Upper lobe of right lung (tissue), 1 donor: ENCODE measurements around the gene ENTHD1. TPM values are rescaled to one million over a fixed set of nuclear protein-coding genes. Genes with fewer than 3 reads are reported as not detected.

Source experiments
- ATAC-seq: fragments of 200-7000 bp; cut with Tn5 transposase; one replicate; pipeline ENCODE4 v1.9.1; 2020; ENCODE audit warnings: mild to moderate bottlenecking, moderate library complexity
- DNase-seq: peaks from one replicate; pipeline ENCODE4 v3.0.0-alpha.2; 2020
- H3K27ac ChIP-seq: fragments of 200-600 bp; one replicate; pipeline ENCODE4 v1.8.0; 2022
- H3K27me3 ChIP-seq: fragments of 200-600 bp; one replicate; pipeline ENCODE4 v1.8.0; 2022; ENCODE audit warnings: mild to moderate bottlenecking
- H3K36me3 ChIP-seq: fragments of 200-600 bp; one replicate; pipeline ENCODE4 v1.8.0; 2022
- H3K4me1 ChIP-seq: fragments of 200-600 bp; one replicate; pipeline ENCODE4 v1.8.0; 2022
- H3K4me3 ChIP-seq: fragments of 200-600 bp; one replicate; pipeline ENCODE4 v1.8.0; 2022; ENCODE audit warnings: mild to moderate bottlenecking
- H3K9me3 ChIP-seq: fragments of 200-600 bp; one replicate; pipeline ENCODE4 v1.8.0; 2022
- intact Hi-C: fragments of 100-400 bp; cut with DNase I; formaldehyde crosslinking; loops from one replicate; pipeline ENCODE4 v1.11.0; 2022
- total RNA-seq: library from RNA; stranded (reverse); fragmentation: NEBNext Ultra II Directional; extraction: Animal tissue kit (Norgen Biotek cat#: 25700); gene quantifications from one replicate; pipeline ENCODE4 v1.2.1, GENCODE V29; 2021
- TF ChIP-seq, protein P1 (sequence below): fragments of 200-600 bp; IDR thresholded peaks from one replicate; pipeline ENCODE4 v1.8.0; 2022; ENCODE audit warnings: antibody characterized with exemption
- donor health status: DM: no; HTN: yes; CAD: no; lungs with severe emphysema.

ENTHD1 gene
- total RNA-seq, 1 donor from 2014 or later = not detected

DNA sequence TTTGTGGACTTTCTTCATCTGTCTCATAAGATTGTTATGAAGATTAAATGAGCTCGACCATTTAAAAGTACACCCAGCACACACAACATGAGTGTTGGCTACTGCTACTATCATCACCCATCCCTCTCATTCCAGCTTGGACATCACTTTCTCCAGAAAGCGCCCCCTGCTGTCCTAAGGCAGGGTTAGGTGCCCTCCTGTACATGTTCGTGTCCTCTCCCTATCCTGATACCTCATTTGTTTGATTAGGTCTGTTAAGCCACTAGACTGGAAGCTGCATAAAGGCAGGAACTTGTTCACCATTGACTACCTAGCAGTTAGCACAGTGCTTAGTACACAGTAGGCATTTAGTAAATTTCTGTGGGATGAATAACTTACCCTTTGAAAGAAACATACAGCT is 85.5 kb downstream of the ENTHD1 start:
- Histone ChIP-seq H3K27me3 (peaks cover 40% of the 10 kb centered on the region), H3K36me3 (no peaks in the 10 kb centered on the region), H3K4me1 (no peaks in the 10 kb centered on the region), H3K9me3 (no peaks in the 10 kb centered on the region), H3K27ac (no peak overlapping the region), H3K4me3 (no peak overlapping the region)
- no peak for DNase-seq
- ATAC-seq = peak; percentile 53
- TF ChIP-seq, protein P1, sequence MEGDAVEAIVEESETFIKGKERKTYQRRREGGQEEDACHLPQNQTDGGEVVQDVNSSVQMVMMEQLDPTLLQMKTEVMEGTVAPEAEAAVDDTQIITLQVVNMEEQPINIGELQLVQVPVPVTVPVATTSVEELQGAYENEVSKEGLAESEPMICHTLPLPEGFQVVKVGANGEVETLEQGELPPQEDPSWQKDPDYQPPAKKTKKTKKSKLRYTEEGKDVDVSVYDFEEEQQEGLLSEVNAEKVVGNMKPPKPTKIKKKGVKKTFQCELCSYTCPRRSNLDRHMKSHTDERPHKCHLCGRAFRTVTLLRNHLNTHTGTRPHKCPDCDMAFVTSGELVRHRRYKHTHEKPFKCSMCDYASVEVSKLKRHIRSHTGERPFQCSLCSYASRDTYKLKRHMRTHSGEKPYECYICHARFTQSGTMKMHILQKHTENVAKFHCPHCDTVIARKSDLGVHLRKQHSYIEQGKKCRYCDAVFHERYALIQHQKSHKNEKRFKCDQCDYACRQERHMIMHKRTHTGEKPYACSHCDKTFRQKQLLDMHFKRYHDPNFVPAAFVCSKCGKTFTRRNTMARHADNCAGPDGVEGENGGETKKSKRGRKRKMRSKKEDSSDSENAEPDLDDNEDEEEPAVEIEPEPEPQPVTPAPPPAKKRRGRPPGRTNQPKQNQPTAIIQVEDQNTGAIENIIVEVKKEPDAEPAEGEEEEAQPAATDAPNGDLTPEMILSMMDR = peak; percentile 35
- intact Hi-C loops = no loop called here

DNA sequence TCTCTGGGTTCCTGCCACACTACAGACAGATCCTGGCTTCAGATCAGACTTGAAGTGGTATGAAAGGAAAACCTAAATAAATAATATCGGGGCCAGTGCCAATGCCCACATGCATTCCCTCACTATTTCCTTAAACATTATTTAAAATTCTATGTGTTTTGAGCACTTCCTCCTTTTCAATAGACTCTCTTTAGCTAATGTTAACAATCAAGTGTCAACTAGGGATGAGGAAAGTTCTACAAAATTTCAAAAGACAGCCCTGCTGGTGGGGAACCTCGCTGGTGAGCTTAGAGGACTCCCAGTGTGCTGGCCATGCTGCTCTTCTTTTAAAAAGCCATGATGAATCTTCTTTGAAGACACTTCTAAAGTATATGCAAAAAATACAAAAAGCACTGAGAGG is 87.5 kb downstream of the ENTHD1 start:
- Histone ChIP-seq H3K4me1 (no peaks in the 10 kb centered on the region), H3K27me3 (peaks cover 29% of the 10 kb centered on the region), H3K9me3 (no peaks in the 10 kb centered on the region), H3K27ac (no peak overlapping the region), H3K4me3 (no peak overlapping the region), H3K36me3 (no peaks in the 10 kb centered on the region)
- TF ChIP-seq, protein P1 = no peak
- intact Hi-C loops = no loop called here
- ATAC-seq (no peak), DNase-seq (no peak)

DNA sequence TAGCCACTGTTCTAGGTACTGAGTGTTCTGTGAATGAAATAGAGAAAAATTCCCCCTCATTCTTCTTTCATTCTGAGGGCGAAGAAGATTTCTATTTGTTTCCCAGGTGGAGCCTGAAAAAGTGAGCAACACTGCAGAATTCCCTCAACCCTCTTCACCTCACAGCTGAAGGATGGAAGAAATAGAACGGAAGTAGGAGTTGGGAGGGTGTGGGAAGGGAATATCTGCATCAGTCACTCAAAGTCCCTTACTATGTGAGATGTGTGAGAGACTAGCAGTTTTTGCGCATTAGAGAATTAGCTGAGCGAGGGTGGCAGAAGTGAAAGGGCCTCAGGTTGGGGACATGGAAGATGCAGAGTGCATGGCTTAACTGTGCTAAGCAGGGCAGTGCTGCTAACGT is 88.4 kb downstream of the ENTHD1 start:
- Histone ChIP-seq H3K4me1 (no peaks in the 10 kb centered on the region), H3K4me3 (no peak overlapping the region), H3K36me3 (no peaks in the 10 kb centered on the region), H3K27me3 (peaks cover 22% of the 10 kb centered on the region), H3K9me3 (no peaks in the 10 kb centered on the region), H3K27ac (no peak overlapping the region)
- DNase-seq (no peak), ATAC-seq (no peak)
- intact Hi-C loops = no loop called here
- TF ChIP-seq, protein P1 = no peak

DNA sequence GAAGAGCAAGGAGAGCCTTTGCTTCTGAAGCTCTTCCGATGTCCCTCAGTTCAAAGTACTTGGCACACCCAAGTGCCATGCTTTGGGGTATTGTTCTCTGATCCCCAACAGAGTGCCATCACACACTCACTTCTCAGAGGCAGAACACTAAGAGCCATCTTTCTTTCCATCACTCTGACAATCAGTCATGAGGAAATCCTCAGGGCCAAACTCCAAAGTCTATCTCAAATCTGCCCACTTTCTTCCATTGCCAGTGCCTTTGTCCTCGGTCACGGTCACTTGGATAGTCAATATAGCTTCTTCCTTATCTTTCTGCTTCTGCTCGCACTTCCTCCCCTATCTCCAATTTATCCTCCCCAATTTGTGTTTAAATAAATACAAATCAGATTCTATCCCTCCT is 90.9 kb downstream of the ENTHD1 start:
- Histone ChIP-seq H3K4me3 (no peak overlapping the region), H3K36me3 (no peaks in the 10 kb centered on the region), H3K27ac (no peak overlapping the region), H3K4me1 (no peaks in the 10 kb centered on the region), H3K27me3 (peaks cover 17% of the 10 kb centered on the region), H3K9me3 (peaks cover 5% of the 10 kb centered on the region)
- TF ChIP-seq, protein P1 = no peak
- ATAC-seq = no peak
- intact Hi-C loops = no loop called here
- DNase-seq = no peak

GRCh38 chr22:39800790-39801520 is 92.6 kb downstream of the ENTHD1 start:
- ATAC-seq (no peak), DNase-seq (no peak)
- H3K4me1 ChIP-seq = no peaks in the 10 kb centered on the region
- peaks cover 10% of the 10 kb centered on the region for H3K27me3 ChIP-seq
- H3K36me3 ChIP-seq = no peaks in the 10 kb centered on the region
- peaks cover 13% of the 10 kb centered on the region for H3K9me3 ChIP-seq
- TF ChIP-seq, protein P1 = no peak
- H3K27ac ChIP-seq = no peak overlapping the region
- no peak overlapping the region for H3K4me3 ChIP-seq
- intact Hi-C loops = no loop called here
